Activated CD4-positive, CD25-positive, alpha-beta regulatory T cell treated with anti-CD3 and anti-CD28 coated beads, Interleukin-2, amount 50 U/mL, for 24 hours (primary cell): ENCODE results near the gene SLC6A3.
A peak's percentile ranks its signal among the peaks of the same experiment; 100 is the strongest.

Source experiments
- ATAC-seq, 2 donors: fragments of 150-1000 bp; cut with Tn5 transposase; one replicate each; pipeline ENCODE4 v1.10.0; 2021; ENCODE audit warnings: mild to moderate bottlenecking in 1 of 2, moderate library complexity in 1 of 2

SLC6A3 gene

DNA sequence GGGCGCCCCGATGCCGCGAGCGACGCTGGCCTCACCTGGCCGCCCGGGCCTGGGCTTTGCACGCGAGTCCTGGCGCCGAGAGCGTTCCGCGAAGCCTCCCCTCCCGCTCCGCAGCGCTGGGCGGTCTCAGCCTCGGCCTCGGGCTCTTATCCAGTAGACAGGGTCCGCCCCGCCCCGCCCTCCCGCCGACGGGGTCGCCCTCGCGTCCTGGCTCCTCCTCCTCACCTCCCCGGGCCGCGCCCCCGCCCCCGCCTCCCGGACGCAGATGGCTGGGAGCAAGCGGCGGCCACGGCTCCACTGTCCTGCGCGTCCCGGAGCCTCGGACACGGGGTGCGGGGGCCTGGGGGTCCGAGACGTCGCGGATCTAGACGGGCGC is at the start of gene SLC6A3:
TSS of gene SLC6A3 (minus strand) at position 128 of the 376 bp plus-strand sequence. CDS start 2,243 bp downstream, outside the sequence.
- no peak for ATAC-seq

DNA sequence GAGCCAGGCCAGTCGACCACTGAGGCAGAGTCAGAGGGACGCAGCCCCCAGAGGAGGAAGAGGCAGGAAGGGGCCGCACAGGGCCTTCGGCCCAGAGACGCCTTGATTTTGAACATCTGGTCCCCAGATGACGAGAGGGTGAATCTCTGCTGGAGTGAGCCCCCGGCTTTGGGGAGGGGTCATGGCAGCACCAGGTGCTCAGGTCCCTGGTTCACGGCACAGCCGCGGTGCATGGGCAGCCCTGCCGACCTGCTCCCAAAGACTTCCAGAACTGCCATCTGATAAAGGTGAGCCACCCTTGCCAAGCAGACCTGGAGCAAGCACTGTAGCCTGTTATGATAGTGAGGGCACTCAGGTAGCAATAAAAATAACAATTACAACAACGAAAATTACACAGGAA is 48.7 kb upstream of the SLC6A3 start:
- no peak for ATAC-seq

DNA sequence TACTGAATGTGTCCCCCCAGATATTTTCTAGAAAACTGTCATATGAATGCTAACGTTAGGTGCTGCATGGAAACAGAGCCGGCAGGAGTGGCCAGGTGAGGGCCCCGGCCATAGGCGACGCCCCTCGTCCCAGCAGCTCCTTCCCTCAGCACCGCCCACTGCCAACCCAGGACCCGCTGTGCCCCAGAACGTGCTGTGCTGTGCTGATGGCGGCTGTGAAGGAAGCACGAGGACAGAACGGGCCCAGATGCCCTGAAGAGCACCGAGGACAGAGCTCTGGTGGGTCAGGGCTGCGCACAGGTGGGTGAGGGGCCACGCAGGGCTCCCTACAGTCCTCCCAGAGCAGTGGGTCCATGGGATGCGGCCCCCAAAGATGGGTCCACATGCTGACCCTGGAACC is 48.2 kb upstream of the SLC6A3 start:
- no peak for ATAC-seq

DNA sequence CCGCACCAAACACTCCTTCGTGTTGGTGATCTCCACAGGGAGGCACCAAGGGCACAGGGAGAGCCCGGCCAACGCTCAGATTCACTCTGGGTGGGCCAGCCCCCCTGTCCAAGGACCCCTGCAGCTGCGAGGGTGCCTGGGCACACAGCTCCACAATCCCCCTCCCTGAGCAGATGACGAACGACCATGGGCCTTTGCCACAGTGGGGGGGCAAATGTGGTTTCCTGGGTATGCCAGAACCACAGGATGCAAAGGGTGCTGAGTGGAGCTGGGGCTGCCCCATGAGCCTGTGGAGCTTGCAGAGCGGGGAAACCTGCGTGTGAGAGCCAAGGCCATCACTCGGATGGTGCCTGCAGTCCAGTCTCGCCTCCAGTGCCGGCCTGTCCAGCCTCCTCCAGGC is 47.5 kb upstream of the SLC6A3 start:
- ATAC-seq = no peak

DNA sequence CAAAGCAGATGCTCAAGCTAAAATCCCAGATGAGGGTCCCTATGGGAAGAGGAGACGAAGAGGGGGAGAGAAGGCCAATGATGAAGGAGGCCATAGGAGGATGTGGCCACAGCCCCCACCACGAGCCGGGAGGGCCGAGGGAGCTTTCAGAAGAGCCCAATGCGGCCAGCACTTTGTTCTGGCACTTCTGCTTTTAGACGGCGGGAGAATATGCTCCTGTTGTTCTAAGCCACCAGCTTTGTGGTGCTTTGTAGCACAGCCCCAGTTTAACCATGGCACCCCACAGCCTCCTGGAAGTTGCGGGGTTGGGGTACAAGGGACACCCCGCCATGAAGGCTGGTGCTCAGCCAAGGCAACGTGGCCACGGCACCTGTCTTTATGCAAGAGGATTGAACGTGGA is 45.1 kb upstream of the SLC6A3 start:
- no peak for ATAC-seq

DNA sequence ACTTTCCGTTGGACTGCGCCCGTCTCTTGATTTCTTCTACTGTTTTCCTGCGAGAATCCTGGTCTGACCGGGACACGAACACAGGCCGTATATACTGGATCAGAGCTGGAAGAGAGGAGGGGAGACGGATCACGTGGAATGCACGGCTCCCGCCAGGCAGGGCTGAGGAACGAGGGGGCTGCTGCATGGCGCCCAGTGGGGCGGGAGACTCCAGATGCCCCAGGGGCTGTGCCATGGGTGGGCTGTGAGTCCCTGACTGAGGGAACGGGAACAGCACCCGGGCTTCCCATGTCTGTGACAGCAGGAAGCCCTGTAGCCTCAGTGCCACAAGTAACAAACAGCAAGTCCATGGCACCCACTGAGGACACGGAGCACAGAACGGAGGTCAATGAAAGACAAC is 44.5 kb upstream of the SLC6A3 start:
- no peak for ATAC-seq

DNA sequence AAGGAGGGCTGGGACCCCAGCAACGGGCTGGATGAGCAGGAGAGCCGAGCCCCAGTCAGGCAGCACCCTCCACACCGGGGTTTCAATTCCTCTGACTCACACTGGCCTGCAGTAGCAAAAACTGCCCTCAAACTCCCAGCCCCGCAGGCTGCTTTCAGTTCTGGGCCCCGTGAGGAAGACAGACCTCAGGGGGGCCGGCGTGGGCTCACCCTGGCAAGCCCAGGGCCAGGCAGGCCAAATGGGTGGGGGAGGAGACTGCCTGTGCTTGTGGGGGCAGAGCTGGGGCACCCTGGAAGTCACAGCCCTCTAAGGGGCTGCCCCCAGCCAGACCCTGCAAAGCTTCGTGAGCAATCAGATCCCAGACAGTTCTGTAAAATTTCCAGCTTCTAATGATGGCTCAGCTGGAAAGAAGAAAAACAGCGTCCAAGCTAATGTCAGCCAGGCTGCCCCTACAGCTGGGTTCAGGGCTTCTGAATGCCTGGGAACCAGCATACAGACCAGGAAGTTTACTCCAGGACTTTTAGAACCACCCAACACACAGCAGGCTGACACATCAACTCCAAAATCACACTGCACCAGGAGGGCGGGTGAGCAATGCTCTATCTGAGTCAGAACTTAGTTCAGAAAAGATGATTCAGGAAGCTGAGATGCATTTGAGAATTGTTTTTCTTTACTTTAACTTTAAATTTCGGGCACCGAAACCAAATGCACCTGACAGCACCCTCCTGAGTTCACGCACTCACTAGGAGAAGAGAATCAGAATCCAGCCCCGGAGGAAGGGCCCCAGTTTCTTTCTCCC is 43.8 kb upstream of the SLC6A3 start:
- peak; percentile 87 to 89 for ATAC-seq

DNA sequence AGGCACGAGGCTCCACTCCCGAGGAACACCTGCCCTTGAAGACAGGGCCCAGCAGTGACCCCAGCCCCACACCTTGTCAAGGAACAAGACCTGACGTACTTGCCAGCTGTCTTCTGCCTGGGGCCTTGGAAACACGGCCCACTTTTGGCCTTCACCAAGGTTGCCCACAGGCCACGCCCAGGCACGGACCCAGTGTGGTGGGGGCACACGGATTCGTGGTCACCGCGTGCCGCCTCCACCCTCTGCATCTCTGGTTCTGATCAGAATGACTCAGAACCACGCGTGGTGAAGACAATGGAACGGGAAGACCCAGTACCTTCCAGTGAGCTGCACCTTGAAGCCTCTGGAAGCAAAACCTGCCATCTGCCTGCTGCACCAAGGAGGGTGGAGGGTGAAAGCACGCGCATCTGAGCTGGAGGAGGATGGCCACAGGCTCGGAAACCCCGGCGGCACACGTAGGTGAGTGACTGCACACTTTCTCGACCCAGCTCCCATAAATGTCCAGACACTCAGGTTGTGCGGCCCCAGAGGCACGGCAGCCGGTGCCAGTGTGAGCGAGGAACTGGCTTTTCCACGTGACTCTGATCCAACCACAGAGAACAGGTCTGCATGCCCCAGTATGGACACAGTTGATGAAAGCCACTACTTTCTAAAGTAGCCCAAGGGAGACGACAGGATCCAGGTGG is 42.0 kb upstream of the SLC6A3 start:
- ATAC-seq = no peak

DNA sequence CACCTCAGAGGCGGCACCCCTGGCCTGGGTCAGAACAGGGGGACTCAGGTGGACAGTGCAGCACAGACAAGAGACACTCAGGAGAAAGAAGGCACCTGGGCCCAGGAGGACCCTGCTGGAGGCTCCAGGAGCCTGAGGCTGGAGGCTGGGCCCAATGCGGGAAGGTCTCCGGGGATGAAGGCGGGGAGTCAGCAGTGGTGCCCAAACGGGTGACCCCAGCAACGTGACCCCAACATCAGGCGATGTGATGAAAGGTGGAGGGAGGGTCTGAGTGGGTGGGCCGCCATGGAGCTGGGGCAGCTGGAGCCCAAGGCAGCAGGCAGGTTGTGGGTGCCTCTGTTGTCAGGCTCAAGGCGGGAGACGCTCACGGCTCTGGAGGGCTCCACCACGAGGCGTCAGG is 41.0 kb upstream of the SLC6A3 start:
- no peak for ATAC-seq

DNA sequence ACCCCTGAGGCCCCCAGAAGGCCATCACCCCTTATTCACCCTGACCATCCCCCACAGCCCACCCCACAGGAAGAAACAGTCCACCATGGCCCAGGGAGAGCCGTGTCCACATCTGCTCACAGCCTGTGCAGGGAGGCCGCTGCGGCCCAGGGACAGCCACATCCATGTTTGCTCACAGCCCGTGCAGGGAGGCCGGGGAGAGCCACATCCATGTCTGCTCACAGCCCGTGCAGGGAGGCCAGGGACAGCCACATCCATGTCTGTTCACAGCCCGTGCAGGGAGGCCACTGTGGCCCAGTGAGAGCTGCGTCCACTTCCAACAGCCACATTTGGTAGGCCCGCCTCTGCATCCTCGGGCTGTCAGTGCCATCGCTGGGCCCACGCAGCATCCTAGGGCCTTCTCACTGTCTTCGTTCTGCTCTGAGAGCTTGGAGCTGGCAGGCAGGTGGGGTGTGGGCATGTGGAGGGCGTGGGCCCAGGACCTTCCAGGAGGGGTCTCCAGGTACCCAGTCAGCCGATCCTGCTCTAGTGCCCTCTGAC is 40.4 kb upstream of the SLC6A3 start:
- no peak for ATAC-seq

DNA sequence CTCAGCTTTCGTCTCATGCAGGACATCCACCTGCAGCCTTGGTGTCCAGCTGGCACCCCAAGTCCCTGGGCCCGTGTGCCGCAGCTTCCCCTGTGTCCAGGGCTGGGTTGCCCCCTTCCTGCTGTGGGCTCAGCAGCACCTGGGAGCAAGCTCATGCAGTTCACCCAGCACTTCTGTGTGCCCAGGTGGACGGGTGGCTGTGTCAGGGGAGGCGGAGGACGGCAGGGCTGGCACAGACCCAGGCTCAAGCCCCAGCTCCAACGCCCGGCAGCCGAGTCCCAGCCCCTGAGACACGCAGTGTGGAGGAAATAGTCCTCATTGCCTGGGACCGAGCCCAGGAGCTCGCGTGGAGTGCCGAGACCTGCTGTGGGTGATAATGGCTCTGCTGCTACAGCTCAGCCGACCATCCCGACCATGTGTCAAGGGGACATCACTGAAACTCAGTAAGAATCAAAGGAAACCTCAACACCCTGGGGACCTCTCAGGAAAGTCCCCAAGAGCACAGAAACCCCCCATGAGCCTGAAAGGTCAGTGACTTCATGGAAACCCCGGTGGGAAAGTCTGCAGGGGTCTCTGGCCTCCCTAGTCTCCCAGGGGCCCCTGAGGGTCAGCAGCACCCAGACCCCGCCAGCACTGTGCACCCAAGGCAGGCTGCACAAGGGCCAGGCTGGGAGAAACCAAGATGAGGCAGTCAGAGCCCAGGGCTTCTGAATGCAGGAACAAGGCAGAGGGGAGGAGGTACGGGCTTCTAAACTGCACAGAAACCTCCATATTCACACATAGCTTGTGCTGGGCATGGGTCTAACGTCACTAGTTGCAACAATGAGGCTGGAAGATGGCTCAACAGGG is 39.7 kb upstream of the SLC6A3 start:
- peak in 1 of 2 donors; percentile 19 for ATAC-seq

DNA sequence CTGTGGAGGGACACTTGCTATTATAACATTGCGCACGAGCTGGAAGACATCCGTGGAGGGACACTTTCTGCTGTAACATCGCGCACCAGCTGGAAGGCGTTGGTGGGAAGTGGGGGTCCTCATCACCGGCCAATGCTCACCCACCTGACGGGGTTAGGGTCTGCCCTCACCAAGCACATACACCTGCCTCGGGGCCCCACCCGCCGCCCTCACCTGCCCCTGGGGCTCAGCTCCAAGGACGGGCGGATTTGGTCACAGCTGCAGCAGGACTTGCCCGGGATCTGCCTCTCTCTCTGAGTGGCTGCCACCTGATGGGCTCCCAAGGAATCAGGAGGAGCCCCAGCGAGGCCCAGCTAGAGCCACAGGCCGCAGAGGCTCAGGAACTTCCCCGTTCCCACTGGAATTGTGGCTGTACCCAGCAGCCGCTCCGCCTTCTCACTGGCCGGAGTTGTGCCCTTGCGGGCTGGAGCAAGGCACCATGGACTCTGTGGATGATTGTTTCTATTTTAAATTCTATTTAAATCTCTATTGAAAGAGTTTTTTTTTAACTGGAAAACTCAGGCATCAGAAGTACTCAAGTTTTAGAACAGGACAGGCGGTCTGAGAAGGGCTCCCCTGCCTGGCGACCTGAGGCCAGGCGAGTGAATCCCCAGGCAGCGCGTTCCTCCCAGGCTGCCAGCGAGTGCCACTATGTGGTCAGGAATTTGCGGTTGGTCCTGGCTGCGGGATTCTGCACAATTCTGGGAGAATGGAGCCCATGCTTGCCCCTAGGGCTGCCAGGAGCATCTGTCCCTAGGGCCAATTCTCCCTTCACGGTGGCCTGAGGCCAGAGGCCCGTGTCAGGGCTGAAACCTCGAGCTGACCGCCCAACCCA is 38.9 kb upstream of the SLC6A3 start:
- ATAC-seq = no peak

DNA sequence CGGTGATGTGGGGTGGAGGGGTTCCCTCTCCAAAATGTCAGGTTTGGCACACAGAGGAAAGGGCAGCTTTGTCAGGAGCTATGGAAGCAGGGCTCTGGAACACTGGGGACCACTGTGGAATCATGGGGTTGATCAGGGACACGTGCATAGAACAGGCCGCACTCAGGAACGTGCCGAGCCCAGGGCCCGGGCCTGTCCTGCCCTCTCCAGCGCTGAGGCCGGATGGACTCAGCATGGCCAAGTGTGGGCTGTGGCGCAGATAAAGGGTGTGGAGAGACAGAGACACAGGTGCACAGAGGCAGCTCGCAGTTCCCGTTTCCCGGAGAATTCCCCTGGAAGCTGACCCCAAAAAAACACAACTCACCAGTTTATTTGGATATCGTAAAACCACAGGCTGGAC is 37.8 kb upstream of the SLC6A3 start:
- ATAC-seq = no peak

DNA sequence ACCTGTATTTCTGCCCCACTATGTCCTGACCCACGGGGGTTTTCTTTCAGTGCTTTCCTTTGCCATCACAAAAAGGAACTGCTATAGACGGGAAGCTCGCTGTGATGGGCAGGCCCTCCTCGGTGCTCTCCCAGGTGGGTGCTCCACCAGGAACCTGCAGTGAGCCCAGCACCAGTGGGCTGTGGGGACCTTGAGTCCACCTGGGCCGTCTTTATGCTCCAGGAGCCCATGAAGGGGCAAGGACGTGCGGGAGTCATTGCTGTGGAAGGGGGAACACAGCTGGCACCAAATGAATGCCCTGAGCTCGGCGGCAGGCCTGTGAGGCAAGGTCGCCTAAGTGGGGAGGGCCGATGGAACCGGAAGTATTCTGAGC is 36.7 kb upstream of the SLC6A3 start:
- no peak for ATAC-seq

DNA sequence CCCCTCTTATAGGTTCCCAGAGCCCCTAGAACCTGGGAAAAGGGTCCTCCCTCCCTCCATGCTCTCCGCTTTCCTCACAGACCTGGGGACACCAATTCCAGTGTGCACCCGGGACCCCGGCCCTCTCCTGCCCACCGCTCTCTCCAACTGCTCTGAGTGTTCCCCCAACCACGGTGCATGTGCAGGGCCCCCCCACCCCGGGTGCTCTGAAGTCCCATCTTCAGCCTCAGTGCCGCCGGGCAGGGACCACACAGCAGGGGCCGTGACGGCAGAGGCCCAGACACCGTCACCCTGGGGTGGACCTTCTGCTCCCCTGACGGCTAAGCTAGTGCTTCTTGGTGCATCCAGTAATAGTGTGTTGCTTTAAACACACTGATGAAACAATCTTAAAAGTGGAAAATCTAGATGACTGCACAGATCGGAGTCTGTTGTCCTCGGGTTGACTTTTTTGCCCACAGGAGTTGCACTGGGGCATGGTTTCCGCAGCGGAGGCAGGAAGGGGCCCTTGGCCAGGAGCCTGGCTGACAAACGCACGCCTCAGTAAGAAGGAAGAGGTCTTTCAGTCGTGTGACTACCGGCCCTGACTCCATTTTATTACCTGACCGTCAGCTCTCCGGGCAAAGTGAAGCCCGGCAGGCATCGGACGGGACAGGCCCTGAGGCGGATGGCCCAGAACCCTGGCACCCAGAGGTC is 36.2 kb upstream of the SLC6A3 start:
- no peak for ATAC-seq

DNA sequence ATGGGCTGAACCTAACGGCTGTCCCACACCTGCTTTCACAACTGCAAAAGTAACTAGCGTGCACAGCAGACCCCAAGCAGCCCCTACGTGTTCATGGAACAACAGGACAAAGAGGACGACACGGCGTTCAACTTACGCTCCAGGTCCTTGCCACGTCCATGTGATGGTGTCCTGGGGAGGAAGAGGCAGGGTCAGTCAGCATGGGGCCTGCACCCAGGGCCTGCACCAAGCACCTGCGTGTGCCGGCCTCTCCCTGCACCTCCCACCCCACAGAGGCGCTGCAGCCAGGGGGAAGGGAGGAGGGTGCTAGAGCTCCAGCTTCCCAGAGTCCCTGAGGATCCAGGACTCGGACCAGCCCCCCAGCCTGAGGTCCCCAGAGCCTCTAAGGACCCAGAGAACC is 35.6 kb upstream of the SLC6A3 start:
- no peak for ATAC-seq

DNA sequence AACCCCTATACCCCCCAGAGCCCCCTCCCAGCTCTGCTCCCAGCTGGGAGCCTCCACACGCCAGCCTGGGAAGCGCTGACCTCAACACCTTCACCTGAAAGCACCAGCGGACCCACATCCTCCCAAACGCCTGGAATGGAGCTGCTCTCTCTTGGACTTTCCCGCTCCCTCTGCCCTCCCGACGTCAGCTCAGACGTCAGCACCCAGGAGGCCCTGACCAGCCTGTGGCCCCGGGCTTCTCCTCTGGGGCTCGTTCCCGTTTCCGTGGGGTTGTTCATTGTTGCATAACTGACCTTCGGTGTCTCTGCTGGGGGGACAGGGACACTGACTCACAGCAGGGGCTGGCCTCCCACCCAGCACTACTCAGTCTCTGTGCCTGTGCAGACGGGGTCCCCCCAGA is 35.0 kb upstream of the SLC6A3 start:
- ATAC-seq = peak in 1 of 2 donors; percentile 12

DNA sequence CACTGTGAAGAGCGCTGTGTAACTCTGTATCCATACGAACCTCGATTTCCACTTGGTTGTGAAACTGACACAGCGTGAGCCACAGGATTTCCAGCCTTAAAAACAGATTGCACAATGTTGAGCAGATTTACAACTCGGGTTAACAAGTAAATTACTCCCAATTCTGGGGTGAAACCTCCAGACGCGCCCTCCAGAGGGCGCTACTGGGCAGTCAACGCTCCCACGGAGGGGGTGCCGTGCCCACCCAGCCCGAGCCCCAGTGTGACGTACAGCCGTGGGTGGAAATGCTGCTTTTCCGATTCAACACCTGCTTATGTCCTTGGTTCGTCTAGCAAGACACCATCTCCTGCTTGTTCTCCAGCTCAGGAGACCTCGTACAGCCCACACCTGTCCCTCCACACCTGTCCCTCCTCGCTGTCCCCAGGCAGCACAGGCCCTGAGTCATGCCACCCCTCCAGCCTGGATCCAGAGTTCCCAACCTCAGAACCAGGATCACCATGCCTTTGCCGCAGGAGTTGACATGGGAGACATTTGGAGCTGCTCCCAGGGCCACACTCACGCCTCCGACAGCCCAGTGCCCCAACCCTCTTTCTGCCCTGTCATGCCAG is 34.4 kb upstream of the SLC6A3 start:
- ATAC-seq = peak in 1 of 2 donors; percentile 30

DNA sequence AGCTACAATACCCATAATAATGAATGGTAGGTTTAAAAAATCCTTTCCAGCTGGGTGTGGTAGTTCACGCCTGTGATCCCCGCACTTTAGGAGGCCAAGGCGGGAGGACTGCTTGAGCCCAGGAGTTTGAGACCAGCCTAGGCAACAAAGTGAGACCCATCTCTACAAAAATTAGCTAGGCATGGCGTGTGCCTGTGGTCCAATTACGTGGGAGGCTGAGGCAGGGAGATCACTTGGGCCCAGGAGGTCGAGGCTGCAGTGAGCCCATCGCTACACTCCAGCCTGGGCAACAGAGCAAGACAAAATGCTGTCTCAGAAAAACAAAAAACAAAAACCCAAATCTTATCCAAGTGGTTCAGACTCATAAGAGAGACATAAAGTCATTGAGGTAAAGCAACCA is 33.8 kb upstream of the SLC6A3 start:
- ATAC-seq = no peak

DNA sequence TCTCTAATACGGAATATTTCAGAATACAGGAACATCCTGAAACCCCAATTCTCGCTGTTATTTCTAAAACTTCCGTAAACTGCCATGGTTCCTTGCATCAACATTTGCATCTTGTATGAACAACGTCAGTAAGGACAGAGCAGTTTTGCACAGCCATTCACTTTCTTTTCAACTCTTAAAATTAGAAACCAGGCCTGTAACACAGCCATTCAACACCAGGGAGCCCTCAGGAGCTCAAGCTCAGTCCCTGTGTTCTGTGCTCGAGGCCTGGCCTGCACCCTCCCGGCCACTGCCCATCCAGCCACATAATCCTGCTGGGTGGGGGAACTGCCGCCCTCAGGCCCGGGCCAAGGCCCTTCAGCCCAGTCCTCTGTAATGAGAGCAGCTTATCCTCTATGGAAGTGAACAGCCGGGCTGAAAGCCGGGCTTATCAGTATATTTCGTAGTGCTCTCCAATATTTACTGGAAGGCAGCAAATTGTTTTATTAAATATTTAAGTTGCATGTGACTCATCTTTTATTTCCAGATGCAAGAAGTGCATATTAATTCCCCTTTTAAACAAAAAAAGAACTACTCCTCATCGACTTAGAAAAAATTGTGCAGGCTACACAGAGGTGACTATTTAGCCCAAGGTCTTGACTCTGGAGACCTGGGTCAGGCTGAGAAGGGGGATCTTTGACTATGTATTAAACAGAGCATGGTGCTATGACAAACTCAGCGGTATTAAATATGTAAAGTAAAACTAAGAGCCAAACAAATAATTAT is 33.2 kb upstream of the SLC6A3 start:
- no peak for ATAC-seq
